Heart right ventricle (tissue), 16 donors: ENCODE measurements around the gene MUCL3. TPM values are rescaled to one million over a fixed set of nuclear protein-coding genes. Genes with fewer than 3 reads are reported as not detected.

ENCODE experiments used
- ATAC-seq, 8 donors: fragments of 200-7000 bp; cut with Tn5 transposase; one replicate each; pipeline ENCODE4 v1.9.1; 2020; ENCODE audit warnings: mild to moderate bottlenecking in 8 of 8, moderate library complexity in 8 of 8, moderate number of reproducible peaks in 1 of 8
- DNase-seq, 2 donors: peaks; one replicate each; pipeline ENCODE4 v3.0.0-alpha.2; 2020
- H3K27ac ChIP-seq, 10 donors: fragments of 200-600 bp; sonication (generic) in 2 of 10; one replicate each; pipeline versions ENCODE4 v1.5.0 to v1.8.0; 2020 to 2022; ENCODE audit warnings: mild to moderate bottlenecking in 3 of 10
- H3K27me3 ChIP-seq, 7 donors: fragments of 200-600 bp; one replicate each; pipeline ENCODE4 v1.8.0; 2021 to 2022; ENCODE audit warnings: mild to moderate bottlenecking in 2 of 7
- H3K36me3 ChIP-seq, 9 donors: fragments of 200-600 bp; sonication (generic) in 1 of 9; one replicate each; pipeline versions ENCODE4 v1.5.0 to v1.8.0; 2020 to 2022; ENCODE audit warnings: mild to moderate bottlenecking in 2 of 9
- H3K4me1 ChIP-seq, 9 donors: fragments of 200-600 bp; sonication (generic) in 1 of 9; one replicate each; pipeline versions ENCODE4 v1.5.0 to v1.8.0; 2020 to 2022; ENCODE audit warnings: mild to moderate bottlenecking in 4 of 9
- H3K4me3 ChIP-seq, 10 donors: fragments of 200-600 bp; sonication (generic) in 2 of 10; one replicate each; pipeline versions ENCODE4 v1.5.0 to v1.8.0; 2020 to 2022; ENCODE audit warnings: mild to moderate bottlenecking in 7 of 10, moderate library complexity in 2 of 10
- H3K9me3 ChIP-seq, 11 donors: fragments of 200-600 bp in 10 of 11; sonication (generic) in 2 of 11; one replicate each; pipeline versions ENCODE4 v1.5.0 to v1.8.0; 2013 to 2022; ENCODE audit warnings: mild to moderate bottlenecking in 2 of 11, control low read depth in 1 of 11, moderate library complexity in 1 of 11
- CTCF ChIP-seq, 9 donors: fragments of 200-600 bp; sonication (generic) in 2 of 9; IDR thresholded peaks; one replicate each; pipeline versions ENCODE4 v1.5.0 to v1.8.0; 2021 to 2022; ENCODE audit warnings: antibody characterized with exemption in 9 of 9, mild to moderate bottlenecking in 5 of 9, moderate library complexity in 1 of 9
- WGBS, 2 donors: extraction: QIAGEN DNeasy Blood & Tissue Kit; methylation state at CpG; one replicate each; pipeline ENCODE4 v1.1.7; 2013; ENCODE audit warnings: inconsistent platforms in 1 of 2; 5-methylcytosine and 5-hydroxymethylcytosine counted together
- intact Hi-C, 10 donors: fragments of 100-400 bp; cut with DNase I; formaldehyde crosslinking; loops; one replicate each; pipeline versions ENCODE4 v1.11.1 to v1.14.2; 2022
- polyA plus RNA-seq, 2 donors: library from polyadenylated mRNA; stranded (reverse); fragments of 200-250 nt; gene quantifications; one replicate each; pipeline ENCODE4 v1.2.3, GENCODE V29; 2013
- total RNA-seq, 10 donors: library from RNA; stranded (reverse); fragmentation: NEBNext Ultra II Directional in 3 of 10; extraction: Animal tissue kit (Norgen Biotek cat#: 25700) in 3 of 10; gene quantifications; one replicate each; pipeline versions ENCODE4 v1.2.1 to v1.2.4, GENCODE V29; 2021 to 2023
- donor health status: Arrhythmogenic right ventricular cardiomyopathy.
- donor health status: ischemic (EF 13 %, LVEDD 7.1; RV severe dilation, severe dysfunction).
- donor health status: healthy with polysubstance abuse.
- donor health status: DM: no; HTN: yes; CAD: no.
- donor health status: DM: no; HTN: no; CAD: no.
- donor health status: ischemic (EF 25% LVEDD 6.9; RV normal size, moderate dysfunction).
- donor health status: ischemic (EF 25% LVEDD 5.7; RV mildly dilated, moderate dysfunction).
- donor health status: healthy.
- donor health status: DM: yes; HTN: yes; CAD: no.
- donor health status: Ischemic cardiomyopathy.
- donor health status: ischemic (EF 35%, LVEDD 5.7; RV mildly dilated, moderate dysfunction).
- donor health status: nonischemic (EF 11% LVEDD 7.7; RV severe dilation, severe dysfunction).
- donor health status: DM: yes; HTN: yes; CAD: no.
- donor health status: PGD.
- donor health status: ischemic (EF 29% LVEDD 5.4; RV normal size, mild dysfunction).
- donor health status: nonischemic (EF 23%, LVEDD 6.1; RV moderate dilation, normal function).

The MUCL3 gene
- total and polyA plus RNA-seq, 12 donors: 0.08 TPM; not detected in 11

GRCh38 chr6:30935018-30935417, 5.8 kb upstream of the MUCL3 start:
- 22 to 26% methylated on average over 3 of the region's 3 CpGs for WGBS, 2 donors
- DNase-seq (no peak), ATAC-seq (no peak)
- Histone ChIP-seq H3K4me1 (no peaks in the 10 kb centered on the region), H3K4me3 (no peak overlapping the region), H3K36me3 (no peaks in the 10 kb centered on the region), H3K9me3 (no peaks in the 10 kb centered on the region), H3K27me3 (peaks cover 0 to 11% (median 0%) of the 10 kb centered on the region in 7 donors), H3K27ac (no peak overlapping the region)
- intact Hi-C loops: loop anchor here in 1 of 10 donors (5.0 kb wide), 1 partner anchor 102 kb away; no protein-coding TSS in a partner anchor
- no peak for TF ChIP-seq CTCF (IDR thresholded peaks at IDR 0.05)

- H3K4me1 ChIP-seq: peaks cover 0 to 4% (median under 1%) of the 10 kb centered on the region in 9 donors
- H3K27me3 ChIP-seq: peaks cover 0 to 21% (median 9%) of the 10 kb centered on the region in 7 donors
- 77 to 78% methylated on average over 6 of the region's 6 CpGs for WGBS, 2 donors
- no peak for TF ChIP-seq CTCF (IDR thresholded peaks at IDR 0.05)
- H3K36me3 ChIP-seq: no peaks in the 10 kb centered on the region
- no peak overlapping the region for H3K4me3 ChIP-seq
- H3K9me3 ChIP-seq: no peaks in the 10 kb centered on the region
- ATAC-seq (no peak), DNase-seq (no peak)
- H3K27ac ChIP-seq: no peak overlapping the region
- intact Hi-C loops: loop anchor here in 1 of 10 donors (5.0 kb wide), 1 partner anchor 100 kb away; no protein-coding TSS in a partner anchor
Observed at GRCh38 chr6:30937265-30937664, 3.5 kb upstream of the MUCL3 start.

GRCh38 chr6:30938730-30939129, 2.0 kb upstream of the MUCL3 start:
- ATAC-seq (no peak), DNase-seq (no peak)
- peaks cover 0 to 13% (median 7%) of the 10 kb centered on the region in 9 donors for H3K4me1 ChIP-seq
- H3K27ac ChIP-seq: no peak overlapping the region
- no peak overlapping the region for H3K4me3 ChIP-seq
- peaks cover 0 to 22% (median 9%) of the 10 kb centered on the region in 7 donors for H3K27me3 ChIP-seq
- intact Hi-C loops: loop anchor here in 1 of 10 donors (5.0 kb wide), 1 partner anchor 99 kb away; no protein-coding TSS in a partner anchor
- H3K9me3 ChIP-seq: no peaks in the 10 kb centered on the region
- TF ChIP-seq CTCF (IDR thresholded peaks at IDR 0.05): no peak
- 78 to 82% methylated on average over 4 of the region's 4 CpGs for WGBS, 2 donors
- H3K36me3 ChIP-seq: no peaks in the 10 kb centered on the region

- no peak for DNase-seq
- H3K27me3 ChIP-seq: peaks cover 0 to 28% (median 9%) of the 10 kb centered on the region in 7 donors
- no peak overlapping the region for H3K4me3 ChIP-seq
- TF ChIP-seq CTCF (IDR thresholded peaks at IDR 0.05): no peak
- intact Hi-C loops: loop anchor here in 1 of 10 donors (5.0 kb wide), 1 partner anchor 98 kb away; no protein-coding TSS in a partner anchor
- H3K9me3 ChIP-seq: no peaks in the 10 kb centered on the region
- no peak for ATAC-seq
- no peak overlapping the region for H3K27ac ChIP-seq
- peaks cover 0 to 13% (median 7%) of the 10 kb centered on the region in 9 donors for H3K4me1 ChIP-seq
- no peaks in the 10 kb centered on the region for H3K36me3 ChIP-seq
- WGBS, 2 donors: 53 to 85% methylated on average over 3 of the region's 3 CpGs
Observed at GRCh38 chr6:30939473-30939872, 1.3 kb upstream of the MUCL3 start.
